Stimulated activated CD4-positive, alpha-beta T cell treated with anti-CD3 and anti-CD28 coated beads, Interleukin-4, amount 100 ng/mL, for 48 hours (primary cell): Measurements from ENCODE around the gene BTLA.
"Not testable (repeated sequence)": the region's sequence is repeated elsewhere in the genome, so short reads cannot be mapped to it uniquely, and the experiment has no call there.

Experiments
- DNase-seq, 2 donors: peaks; one replicate each; pipeline ENCODE4 v3.0.0-alpha.2; 2020; ENCODE audit warnings: low read depth in 2 of 2

The BTLA gene

GRCh38 chr3:112491373-112491772, 7.9 kb downstream of the BTLA start:
- DNase-seq: no peak

DNA sequence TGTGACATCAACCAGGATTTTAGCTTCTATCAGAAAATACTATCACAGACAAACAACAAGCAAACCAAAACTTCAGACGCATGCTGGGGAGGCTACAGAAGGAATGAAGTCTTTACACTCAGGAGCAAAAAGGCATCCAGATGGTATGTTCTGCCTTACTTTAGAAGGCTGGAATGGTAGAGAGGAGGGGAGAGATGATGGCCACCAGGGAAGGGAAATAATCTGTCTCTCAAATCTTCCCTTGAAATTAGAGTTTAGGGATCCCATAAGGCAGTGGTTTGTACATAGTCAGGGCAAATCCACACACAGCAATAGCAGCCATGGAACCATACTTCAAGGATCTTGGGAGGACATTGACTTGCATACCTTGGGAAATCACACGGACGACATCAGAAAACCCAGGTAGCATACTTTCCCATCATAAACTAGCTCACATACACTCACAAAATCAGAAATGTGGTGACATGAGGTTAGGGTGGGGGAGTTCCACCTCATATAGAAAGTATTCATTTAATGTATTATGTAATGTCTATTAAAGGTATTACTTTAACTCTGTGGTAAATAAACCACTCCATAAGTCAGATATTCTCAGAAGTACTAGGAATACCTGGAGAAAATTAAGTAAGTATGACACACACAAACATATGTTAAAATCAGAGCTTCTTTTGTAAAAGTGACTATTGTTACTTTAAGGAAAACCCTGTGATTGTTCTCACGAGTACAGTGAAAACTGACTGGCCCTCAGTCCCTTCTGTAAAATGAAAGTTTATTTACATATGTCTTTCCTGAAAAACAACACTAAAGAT, 9.4 kb downstream of the BTLA start:
- DNase-seq: no peak

- DNase-seq: no peak
These were observed 12.3 kb downstream of the BTLA start for GRCh38 chr3:112486811-112487505.

GRCh38 chr3:112484352-112484751, 14.9 kb downstream of the BTLA start:
- DNase-seq: no peak

- no peak for DNase-seq
These were observed 16.6 kb downstream of the BTLA start for GRCh38 chr3:112482675-112483074.

GRCh38 chr3:112481302-112481721, 18.0 kb downstream of the BTLA start:
- no peak for DNase-seq

- no peak for DNase-seq
These were observed 21.4 kb downstream of the BTLA start for GRCh38 chr3:112477891-112478290.

DNA sequence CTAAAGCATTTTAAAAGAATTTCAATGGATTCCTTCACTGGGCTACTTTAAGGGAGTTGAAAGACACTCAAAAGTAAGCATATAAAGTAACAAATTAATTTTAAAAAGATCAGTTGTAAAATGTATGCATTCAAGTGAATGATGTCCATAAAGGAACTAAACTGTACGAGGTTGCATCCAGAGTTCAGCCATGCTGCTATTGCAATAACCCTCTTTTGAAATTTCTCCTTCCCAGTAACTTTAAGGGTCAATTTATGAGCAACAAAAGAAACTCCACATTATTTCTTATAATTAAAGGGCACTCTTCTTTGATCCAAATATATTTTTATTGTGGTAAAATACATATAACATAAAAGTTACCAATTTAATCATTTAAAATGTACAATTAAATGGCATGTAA, 22.9 kb downstream of the BTLA start:
- no peak for DNase-seq

DNA sequence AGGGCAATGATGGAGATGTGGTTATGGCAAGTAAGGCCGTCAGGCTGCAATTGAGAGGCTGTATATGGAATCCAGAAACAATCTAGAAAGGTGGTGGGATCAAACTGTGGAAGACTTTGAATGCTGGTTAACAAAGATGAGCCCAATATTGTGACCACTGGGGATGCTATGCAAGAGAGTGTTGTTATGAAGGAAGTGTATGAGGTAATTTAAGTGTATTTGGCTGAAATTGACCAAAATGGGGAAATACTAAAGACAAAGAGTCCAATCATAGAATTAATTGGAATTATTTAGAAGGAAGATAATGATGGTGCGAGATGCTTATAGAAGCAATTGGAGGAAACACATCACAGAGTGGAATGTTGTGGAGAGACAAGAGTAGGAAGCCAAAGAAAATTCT, 24.5 kb downstream of the BTLA start:
- no peak for DNase-seq

- no peak for DNase-seq
These were observed 26.6 kb downstream of the BTLA start for GRCh38 chr3:112472691-112473090.

GRCh38 chr3:112471596-112472325, 27.5 kb downstream of the BTLA start:
- no peak for DNase-seq

DNA sequence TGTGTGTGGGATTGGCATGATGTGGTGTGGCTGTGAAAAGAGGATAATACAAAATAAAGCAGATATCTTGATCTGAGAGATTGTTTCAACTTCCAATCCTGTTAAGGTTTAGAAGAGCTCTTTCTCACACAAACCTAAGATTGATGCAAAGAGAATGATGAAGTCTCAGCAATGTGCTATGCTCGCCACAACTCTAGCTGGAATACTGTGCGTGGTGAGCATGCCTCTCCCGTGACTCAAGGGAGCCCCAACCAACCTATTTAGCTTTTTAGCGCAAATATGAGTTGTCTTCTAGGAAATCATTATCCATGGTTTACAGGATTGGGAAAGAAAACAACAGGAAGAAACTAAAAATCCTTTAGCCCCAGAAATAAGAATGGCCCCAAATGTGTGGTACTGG, 28.5 kb downstream of the BTLA start:
- no peak for DNase-seq

DNA sequence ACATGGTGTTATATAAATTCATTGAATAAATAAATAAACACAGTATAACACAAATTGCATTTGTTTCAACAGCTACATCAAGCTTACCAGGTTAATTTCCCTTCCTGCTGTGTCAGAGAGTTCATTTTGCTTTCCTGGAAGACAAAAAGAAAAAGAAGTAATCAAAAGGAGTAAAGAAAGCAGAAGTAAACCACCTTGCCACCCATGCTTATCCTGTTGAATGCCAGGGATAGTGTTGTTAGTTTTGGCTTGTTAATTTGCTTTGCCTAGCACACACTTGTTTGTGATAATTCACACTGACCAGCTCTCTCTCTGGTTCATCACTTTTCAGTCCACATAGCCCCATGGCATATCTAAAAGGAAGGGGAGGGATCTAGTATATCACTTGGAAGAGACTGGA, 29.6 kb downstream of the BTLA start:
- no peak for DNase-seq

DNA sequence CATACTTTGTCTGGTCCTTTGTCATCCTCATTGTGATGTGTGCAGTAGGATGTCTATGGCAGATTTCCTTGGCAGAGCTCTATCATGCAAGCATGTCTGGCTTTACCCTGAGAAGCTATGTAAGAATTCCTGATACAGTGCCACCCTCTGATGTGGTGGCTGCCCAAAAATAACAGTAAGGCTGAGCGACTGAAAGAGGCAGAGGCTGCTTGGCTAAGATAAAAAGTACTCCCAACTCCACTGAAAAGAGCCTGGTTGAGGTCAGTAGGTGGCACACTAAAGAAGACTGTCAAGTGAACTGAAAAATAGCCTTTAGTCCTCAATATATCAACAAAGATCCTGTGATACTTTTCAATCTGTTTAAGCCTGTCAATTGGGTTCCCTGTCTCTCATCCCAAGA, 31.7 kb downstream of the BTLA start:
- no peak for DNase-seq

DNA sequence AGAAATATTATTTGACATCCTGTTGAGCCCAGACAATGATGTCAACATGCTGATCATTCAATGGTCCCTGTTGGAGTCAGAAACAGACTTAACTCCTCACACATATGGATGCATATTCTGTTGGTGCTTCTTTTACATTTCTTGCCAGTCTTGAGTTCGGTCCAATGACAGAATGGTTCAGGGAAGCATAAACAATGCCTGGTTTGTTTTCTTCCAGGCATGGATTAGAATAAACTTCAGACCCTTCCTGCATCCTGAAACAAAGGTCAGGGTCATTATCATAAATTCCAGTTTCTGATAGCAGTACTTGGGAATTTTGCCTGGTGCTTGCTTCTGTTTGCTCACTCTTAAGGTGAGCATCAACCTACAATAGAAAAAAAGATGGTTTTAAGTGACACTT, 33.3 kb downstream of the BTLA start:
- DNase-seq: no peak

DNA sequence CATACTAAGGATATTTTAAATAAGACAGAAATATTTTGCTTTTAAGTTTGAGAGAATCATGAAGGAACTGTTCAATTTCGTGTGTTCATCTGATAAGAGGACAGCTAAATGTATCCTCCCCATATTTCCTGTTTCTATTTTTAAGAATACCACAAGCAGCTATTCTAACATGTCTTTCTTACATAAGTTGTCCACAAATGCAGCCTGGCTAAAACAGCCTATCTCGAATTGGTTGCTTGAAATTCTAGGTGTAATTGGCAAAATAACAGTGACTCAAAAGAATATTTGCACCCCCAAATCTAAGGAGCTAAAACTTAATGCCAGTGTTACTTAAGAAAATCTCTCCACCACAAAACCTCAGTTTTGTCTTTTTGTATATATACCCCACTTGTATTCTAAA, 35.0 kb downstream of the BTLA start:
- no peak for DNase-seq

- DNase-seq: no peak
These were observed 36.0 kb downstream of the BTLA start for GRCh38 chr3:112463250-112463649.

- DNase-seq: not testable (repeated sequence)
These were observed 37.5 kb downstream of the BTLA start for GRCh38 chr3:112461787-112462186.

GRCh38 chr3:112460519-112461195, 38.6 kb downstream of the BTLA start:
- no peak for DNase-seq

DNA sequence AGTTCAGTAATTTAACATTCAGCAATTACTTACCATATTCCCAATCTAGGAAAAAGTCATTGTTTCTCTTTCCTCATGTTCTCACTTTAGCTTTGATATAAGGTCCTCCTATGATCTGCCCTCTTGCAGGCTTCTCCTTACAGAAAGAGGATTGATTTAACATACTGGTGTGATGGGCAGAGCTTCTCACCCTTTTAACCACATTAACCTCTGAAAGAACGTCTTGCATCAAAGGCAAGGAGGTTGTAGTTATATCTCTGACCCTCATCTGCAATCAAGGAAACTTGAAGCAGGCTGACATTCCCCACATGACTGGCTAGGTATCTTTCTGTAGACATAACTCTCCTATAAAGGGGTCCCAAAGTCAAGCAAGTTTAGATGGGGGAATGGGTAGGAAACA, 39.5 kb downstream of the BTLA start:
- DNase-seq: no peak

GRCh38 chr3:112456147-112456546, 43.1 kb downstream of the BTLA start:
- DNase-seq: no peak

DNA sequence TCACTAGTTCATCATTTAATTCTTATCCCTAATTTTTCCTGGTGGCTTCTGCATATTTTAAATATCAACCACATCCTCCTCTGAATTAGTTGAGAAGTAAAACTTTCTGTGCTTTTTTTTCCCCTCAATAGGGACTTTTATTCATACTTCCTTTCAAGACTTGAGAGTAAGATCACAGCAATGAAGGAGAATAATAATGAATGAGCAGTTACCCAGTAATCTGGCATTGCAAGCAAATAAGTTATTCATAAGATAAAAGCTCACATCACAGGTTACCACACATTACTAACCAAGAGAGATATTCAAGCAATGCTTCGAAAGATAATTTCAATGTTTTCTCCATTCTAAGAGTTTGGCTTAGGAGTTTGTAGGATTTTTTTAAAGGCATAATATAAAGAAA, 50.3 kb downstream of the BTLA start:
- no peak for DNase-seq
